Liver (tissue), 9 donors: Measurements from ENCODE around the gene MFSD1. TPM values are rescaled to one million over a fixed set of nuclear protein-coding genes. Genes with fewer than 3 reads are reported as not detected.

ENCODE experiments used
- DNase-seq: peaks from one replicate; pipeline ENCODE4 v3.0.0-alpha.2; 2017; ENCODE audit warnings: low spot score
- H3K27ac ChIP-seq, 2 donors: one replicate each; pipeline ENCODE4 v1.7.0; 2013; ENCODE audit warnings: inconsistent platforms in 2 of 2, low read length in 2 of 2, control low read depth in 1 of 2, low read depth in 1 of 2, mild to moderate bottlenecking in 1 of 2
- H3K27me3 ChIP-seq, 4 donors: one replicate each; pipeline versions ENCODE4 v1.6.1 to v1.7.0; 2013; ENCODE audit warnings: low read length in 3 of 4, inconsistent platforms in 1 of 4, mild to moderate bottlenecking in 1 of 4, moderate library complexity in 1 of 4; ENCODE audit not compliant: control insufficient read depth in 4 of 4, insufficient read depth in 4 of 4
- H3K36me3 ChIP-seq, 4 donors: one replicate each; pipeline versions ENCODE4 v1.6.1 to v1.7.0; 2013; ENCODE audit warnings: low read length in 3 of 4, mild to moderate bottlenecking in 3 of 4, low read depth in 1 of 4, moderate library complexity in 1 of 4; ENCODE audit not compliant: control insufficient read depth in 4 of 4, insufficient read depth in 3 of 4
- H3K4me1 ChIP-seq, 4 donors: one replicate each; pipeline versions ENCODE4 v1.6.1 to v1.7.0; 2013; ENCODE audit warnings: low read length in 3 of 4, mild to moderate bottlenecking in 3 of 4, moderate library complexity in 1 of 4; ENCODE audit not compliant: control insufficient read depth in 4 of 4, insufficient read depth in 4 of 4
- H3K4me3 ChIP-seq, 3 donors: one replicate each; pipeline versions ENCODE4 v1.6.1 to v1.7.0; 2013; ENCODE audit warnings: low read length in 3 of 3, control low read depth in 1 of 3, low read depth in 1 of 3, mild to moderate bottlenecking in 1 of 3
- H3K9ac ChIP-seq, 2 donors: one replicate each; pipeline ENCODE4 v1.7.0; 2013; ENCODE audit warnings: low read length in 2 of 2, mild to moderate bottlenecking in 2 of 2, moderate library complexity in 2 of 2, control low read depth in 1 of 2, low read depth in 1 of 2
- H3K9me3 ChIP-seq, 4 donors: one replicate each; pipeline versions ENCODE4 v1.6.1 to v1.7.0; 2013; ENCODE audit warnings: low read length in 3 of 4; ENCODE audit not compliant: control insufficient read depth in 4 of 4
- ATF3 ChIP-seq: IDR thresholded peaks from 2 replicates; pipeline ENCODE4 v1.6.1; 2016; ENCODE audit warnings: antibody characterized with exemption
- CTCF ChIP-seq: fragments of 150-350 bp; IDR thresholded peaks from 2 replicates; pipeline ENCODE4 v1.5.1; 2017; ENCODE audit warnings: improper control_type of control experiment, low read depth, low read length; ENCODE audit not compliant: missing input control
- EGR1 ChIP-seq, 2 donors: IDR thresholded peaks; 2 replicates each; pipeline ENCODE4 v1.6.1; 2016 to 2018; ENCODE audit warnings: antibody characterized with exemption in 2 of 2, low read depth in 2 of 2
- FOXA1 ChIP-seq: IDR thresholded peaks from 2 replicates; pipeline ENCODE4 v1.6.1; 2016; ENCODE audit warnings: antibody characterized with exemption
- GABPA ChIP-seq, 2 donors: IDR thresholded peaks in 1 of 2; conservative IDR thresholded peaks in 1 of 2; 2 replicates each; pipeline ENCODE4 v1.6.1; 2016; ENCODE audit warnings: antibody characterized with exemption in 2 of 2, mild to moderate bottlenecking in 1 of 2, moderate library complexity in 1 of 2
- HNF4G ChIP-seq: IDR thresholded peaks from 2 replicates; pipeline ENCODE4 v1.6.1; 2016; ENCODE audit warnings: antibody characterized with exemption
- JUND ChIP-seq, 2 donors: IDR thresholded peaks; 2 replicates each; pipeline ENCODE4 v1.6.1; 2016; ENCODE audit warnings: antibody characterized with exemption in 2 of 2
- MAX ChIP-seq: IDR thresholded peaks from 2 replicates; pipeline ENCODE4 v1.6.1; 2016; ENCODE audit warnings: antibody characterized with exemption
- NR2F2 ChIP-seq: IDR thresholded peaks from 2 replicates; pipeline ENCODE4 v1.6.1; 2016; ENCODE audit warnings: antibody characterized with exemption
- RAD21 ChIP-seq, 2 donors: IDR thresholded peaks; 2 replicates each; pipeline ENCODE4 v1.6.1; 2016; ENCODE audit warnings: antibody characterized with exemption in 2 of 2, mild to moderate bottlenecking in 2 of 2
- REST ChIP-seq: IDR thresholded peaks from 2 replicates; pipeline ENCODE4 v1.6.1; 2016; ENCODE audit warnings: antibody characterized with exemption, mild to moderate bottlenecking
- RXRA ChIP-seq, 2 donors: IDR thresholded peaks; 2 replicates each; pipeline ENCODE4 v1.6.1; 2017 to 2018; ENCODE audit warnings: antibody characterized with exemption in 2 of 2, mild to moderate bottlenecking in 1 of 2
- SP1 ChIP-seq: IDR thresholded peaks from 2 replicates; pipeline ENCODE4 v1.6.1; 2018; ENCODE audit warnings: antibody characterized with exemption, mild to moderate bottlenecking
- TAF1 ChIP-seq: conservative IDR thresholded peaks from 2 replicates; pipeline ENCODE4 v1.6.1; 2016; ENCODE audit warnings: antibody characterized with exemption, mild to moderate bottlenecking
- YY1 ChIP-seq: IDR thresholded peaks from 2 replicates; pipeline ENCODE4 v1.6.1; 2016; ENCODE audit warnings: antibody characterized with exemption, mild to moderate bottlenecking
- WGBS: extraction: QIAGEN DNeasy Blood & Tissue Kit; methylation state at CpG from one replicate; pipeline ENCODE4 v1.1.7; 2013; 5-methylcytosine and 5-hydroxymethylcytosine counted together
- polyA plus RNA-seq, 2 donors: library from polyadenylated mRNA; stranded (reverse) in 1 of 2; unstranded in 1 of 2; fragments of 200-250 nt in 1 of 2; fragments of >200 nt in 1 of 2; fragmentation: Nextera tagmentation in 1 of 2; extraction: Ambion mirVana in 1 of 2; gene quantifications; one replicate each; pipeline versions ENCODE4 v1.2.1 to v1.2.3, GENCODE V29; 2013 to 2015
- total RNA-seq, 2 donors: library from RNA; depleted of rRNA; stranded (reverse); fragments of >200 nt; gene quantifications; one replicate each; pipeline ENCODE4 v1.2.3, GENCODE V29; 2014
- donor health status: healthy.
- donor health status: healthy.
- donor health status: healthy.
- donor health status: healthy.
- donor health status: healthy.

Gene MFSD1
- total and polyA plus RNA-seq, 4 donors, result 30.4 to 84.7 (median 60.3) TPM

- DNase-seq, result no peak
- peak overlapping the region; percentile 15 to 21 for H3K27ac ChIP-seq
- H3K27me3 ChIP-seq, result no peaks in the 10 kb centered on the region
- H3K9ac ChIP-seq, result no peak overlapping the region
- H3K4me3 ChIP-seq, result no peak overlapping the region
- 76% methylated on average over 8 of the region's 8 CpGs for WGBS
- peaks cover 0 to 4% (median 0%) of the 10 kb centered on the region in 4 donors for H3K4me1 ChIP-seq
- TF ChIP-seq SP1 (peak; percentile 65), MAX (no peak), ATF3 (no peak), YY1 (no peak), HNF4G (no peak), EGR1 (IDR thresholded peaks at IDR 0.05; ENCODE audit: low read depth in 2 of 2) (no peak), RAD21 (IDR thresholded peaks at IDR 0.05) (no peak), NR2F2 (peak; percentile 78), RXRA (IDR thresholded peaks at IDR 0.05) (peak; percentile 79 to 86), REST (no peak), CTCF (no peak)
- no peaks in the 10 kb centered on the region for H3K36me3 ChIP-seq
- no peaks in the 10 kb centered on the region for H3K9me3 ChIP-seq
These were observed 32.8 kb upstream of the MFSD1 start for GRCh38 chr3:158768881-158769543.

GRCh38 chr3:158769549-158769948, 32.3 kb upstream of the MFSD1 start:
- no peaks in the 10 kb centered on the region for H3K36me3 ChIP-seq
- TF ChIP-seq JUND (IDR thresholded peaks at IDR 0.05) (no peak), FOXA1 (no peak), GABPA (IDR thresholded peaks at IDR 0.05 in 1 of 2, conservative IDR thresholded peaks at IDR 0.05 in 1 of 2) (no peak), MAX (no peak), SP1 (no peak), TAF1 (no peak), CTCF (no peak), REST (no peak), RAD21 (IDR thresholded peaks at IDR 0.05) (no peak)
- no peaks in the 10 kb centered on the region for H3K27me3 ChIP-seq
- H3K9ac ChIP-seq, result no peak overlapping the region
- H3K27ac ChIP-seq, result peak overlapping the region in 1 of 2 donors; percentile 16
- no peaks in the 10 kb centered on the region for H3K9me3 ChIP-seq
- H3K4me1 ChIP-seq, result peaks cover 0 to 4% (median 0%) of the 10 kb centered on the region in 4 donors
- 78% methylated on average over 4 of the region's 4 CpGs for WGBS
- no peak overlapping the region for H3K4me3 ChIP-seq
- DNase-seq, result no peak
